ENCODE results near the gene ZNF606.

The ZNF606 gene

GRCh38 chr19:57935731-57936130, 66.9 kb downstream of the ZNF606 start:
- TF ChIP-seq SIN3A (IDR thresholded peaks at IDR 0.05; ENCODE audit: borderline replicate concordance, insufficient read depth, low read length) (no peak), REST (IDR thresholded peaks at IDR 0.05; ENCODE audit: insufficient read depth in 1 of 2, low read depth in 2 of 2, low read length in 2 of 2) (no peak), POLR2AphosphoS5 (IDR thresholded peaks at IDR 0.05; ENCODE audit: low read depth, low read length) (no peak), TAF1 (IDR thresholded peaks at IDR 0.05; ENCODE audit: borderline replicate concordance, insufficient read depth, low read length) (no peak), FOXP2 (optimal IDR thresholded peaks at IDR 0.05; ENCODE audit: borderline replicate concordance, extremely low read depth, extremely low read length, insufficient read depth) (no peak)

- no peak for TF ChIP-seq REST (IDR thresholded peaks at IDR 0.05; ENCODE audit: insufficient read depth in 1 of 2, low read depth in 2 of 2, low read length in 2 of 2)
- no peak for TF ChIP-seq FOXP2 (optimal IDR thresholded peaks at IDR 0.05; ENCODE audit: borderline replicate concordance, extremely low read depth, extremely low read length, insufficient read depth)
- peak; percentile 81 for TF ChIP-seq POLR2AphosphoS5 (IDR thresholded peaks at IDR 0.05; ENCODE audit: low read depth, low read length)
- peak; percentile 31; the same call in 1 of the 2 replicates for TF ChIP-seq SIN3A (IDR thresholded peaks at IDR 0.05; ENCODE audit: borderline replicate concordance, insufficient read depth, low read length)
- TF ChIP-seq TAF1 (IDR thresholded peaks at IDR 0.05; ENCODE audit: borderline replicate concordance, insufficient read depth, low read length), result 0 out of 2 replicates have a peak, but pooled peaks have one; percentile 28
Observed at GRCh38 chr19:57934820-57935665, 67.6 kb downstream of the ZNF606 start, which contains the start of gene ZNF418. ZNF418 (minus strand) TSS chr19:57935402; CDS start chr19:57933822, 1,580 bp downstream.

- TF ChIP-seq REST (IDR thresholded peaks at IDR 0.05; ENCODE audit: insufficient read depth in 1 of 2, low read depth in 2 of 2, low read length in 2 of 2), result 0 out of 4 replicates have a peak, but pooled peaks of 1 of the 2 experiments have one; percentile 39
- TF ChIP-seq TAF1 (IDR thresholded peaks at IDR 0.05; ENCODE audit: borderline replicate concordance, insufficient read depth, low read length), result no peak
Observed at GRCh38 chr19:57927587-57927986, 75.0 kb downstream of the ZNF606 start.

All from PFSK-1 (cell line).